ENCODE results near the gene ABHD14A.

DNA sequence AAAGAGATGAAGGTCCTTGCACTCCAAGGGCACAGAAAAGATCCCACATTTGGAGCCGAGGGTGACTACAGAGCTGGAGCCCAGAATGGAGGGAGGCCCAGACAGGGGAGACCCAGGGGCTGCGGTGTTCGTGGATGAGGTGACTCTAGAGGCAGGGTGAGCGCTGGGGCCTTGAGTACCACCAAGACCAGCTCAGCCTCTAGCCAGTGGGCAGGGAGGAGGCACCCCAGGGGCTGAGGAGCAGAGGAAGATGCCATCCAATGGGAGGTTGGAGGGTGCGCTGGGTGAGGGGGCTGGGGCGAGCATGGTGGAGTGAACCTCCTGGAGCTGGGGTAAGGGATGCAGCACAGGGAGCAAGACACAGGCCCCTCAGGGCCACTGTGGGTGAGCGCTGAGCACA, 46.4 kb upstream of the ABHD14A start:
- TF ChIP-seq, protein P1, sequence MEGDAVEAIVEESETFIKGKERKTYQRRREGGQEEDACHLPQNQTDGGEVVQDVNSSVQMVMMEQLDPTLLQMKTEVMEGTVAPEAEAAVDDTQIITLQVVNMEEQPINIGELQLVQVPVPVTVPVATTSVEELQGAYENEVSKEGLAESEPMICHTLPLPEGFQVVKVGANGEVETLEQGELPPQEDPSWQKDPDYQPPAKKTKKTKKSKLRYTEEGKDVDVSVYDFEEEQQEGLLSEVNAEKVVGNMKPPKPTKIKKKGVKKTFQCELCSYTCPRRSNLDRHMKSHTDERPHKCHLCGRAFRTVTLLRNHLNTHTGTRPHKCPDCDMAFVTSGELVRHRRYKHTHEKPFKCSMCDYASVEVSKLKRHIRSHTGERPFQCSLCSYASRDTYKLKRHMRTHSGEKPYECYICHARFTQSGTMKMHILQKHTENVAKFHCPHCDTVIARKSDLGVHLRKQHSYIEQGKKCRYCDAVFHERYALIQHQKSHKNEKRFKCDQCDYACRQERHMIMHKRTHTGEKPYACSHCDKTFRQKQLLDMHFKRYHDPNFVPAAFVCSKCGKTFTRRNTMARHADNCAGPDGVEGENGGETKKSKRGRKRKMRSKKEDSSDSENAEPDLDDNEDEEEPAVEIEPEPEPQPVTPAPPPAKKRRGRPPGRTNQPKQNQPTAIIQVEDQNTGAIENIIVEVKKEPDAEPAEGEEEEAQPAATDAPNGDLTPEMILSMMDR (conservative IDR thresholded peaks at IDR 0.05; ENCODE audit: low read depth, low read length): no peak
- TF ChIP-seq EZH2 (IDR thresholded peaks at IDR 0.05; ENCODE audit: borderline replicate concordance, low read depth, low read length, poor library complexity, severe bottlenecking): no peak
